ENCODE measurements around the gene ATXN1.

The ATXN1 gene
- long read RNA-seq, partial matches to known transcripts = 2 of 13 reads
- long read RNA-seq, other reads (novel, unspliced or antisense) = 10 of 13 reads

DNA sequence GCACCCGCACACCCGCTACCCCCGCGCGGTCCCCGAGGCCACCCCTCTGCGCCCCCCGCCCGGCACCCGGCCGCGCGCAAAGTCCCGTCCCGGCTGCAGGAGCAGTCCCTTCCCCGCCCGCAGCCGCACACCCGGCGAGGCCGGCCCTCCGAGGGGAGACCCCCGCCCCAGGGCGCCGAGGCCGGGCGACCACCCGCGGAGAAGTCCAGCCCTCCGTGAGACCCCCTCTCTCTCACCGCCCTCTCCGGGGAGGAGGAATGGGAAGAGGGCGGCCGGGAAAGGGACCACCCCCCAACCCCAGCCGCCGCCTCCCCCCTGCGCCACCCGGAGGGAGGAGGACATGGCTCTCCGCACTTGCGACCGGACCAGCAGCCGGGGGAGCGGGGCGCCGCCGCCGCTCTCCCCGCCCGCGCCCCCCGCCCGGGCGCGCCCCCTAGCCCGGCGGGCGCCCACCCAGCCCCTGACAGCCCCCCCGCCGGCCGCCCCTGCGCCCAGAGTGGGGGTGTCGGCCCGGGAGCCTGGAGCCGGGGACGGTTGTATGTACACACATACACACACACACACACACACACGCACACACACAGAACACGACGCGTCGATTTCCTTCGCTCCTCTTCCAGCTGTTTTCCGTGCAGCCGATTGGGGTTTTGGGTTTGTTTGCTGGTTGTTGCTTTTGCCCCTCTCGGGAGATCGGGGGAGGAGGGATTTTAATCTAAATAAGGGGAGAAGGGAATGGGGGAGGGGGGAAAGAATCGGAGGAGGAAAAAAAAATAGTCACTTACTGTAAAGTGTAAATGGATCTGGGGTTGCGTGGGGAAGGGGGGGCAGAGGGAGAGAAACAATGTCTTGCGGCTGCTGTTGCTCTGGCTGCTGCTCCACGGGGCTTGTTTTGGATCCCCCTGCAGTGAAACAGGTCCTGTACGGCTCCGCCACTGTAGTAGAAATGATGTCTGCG lies at the start of gene ATXN1:
ATXN1 (minus strand) TSS at position 945 of the 955 bp plus-strand sequence.
- Histone ChIP-seq H3K27ac (replicated peaks) (peak within 1 kb of the TSS; percentile 81), H3K4me3 (replicated peaks; ENCODE audit: insufficient read depth, low read length) (peak within 1 kb of the TSS; percentile 74), H3K27me3 (ENCODE audit: insufficient read depth, poor library complexity, severe bottlenecking) (no peaks in the 10 kb centered on the region)
- TF ChIP-seq GABPA (IDR thresholded peaks at IDR 0.05; ENCODE audit: low read depth) = no peak
- peak in 1 of 2 experiments; percentile 60 for DNase-seq (ENCODE audit: low read depth in 1 of 2, low spot score in 1 of 2)

DNA sequence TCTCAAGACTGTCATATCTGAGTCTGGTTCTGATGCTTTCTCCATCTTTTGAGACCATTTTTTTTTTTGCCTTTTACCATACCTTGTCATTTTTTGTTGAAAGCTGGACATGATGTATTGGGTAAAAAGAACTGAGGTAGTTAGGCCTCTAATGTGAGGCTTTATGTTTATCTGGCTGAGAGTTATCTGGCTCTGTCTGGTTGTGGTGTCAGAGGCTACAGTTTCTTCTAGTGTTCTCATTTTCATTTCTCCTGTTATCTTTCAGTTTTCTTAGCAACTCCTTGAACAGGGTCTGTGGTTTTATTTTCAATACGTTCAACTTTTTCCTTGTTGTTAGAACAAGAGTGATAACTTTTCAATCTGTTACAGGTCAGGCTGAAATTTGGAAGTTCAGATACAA lies 49.2 kb upstream of the ATXN1 start:
- TF ChIP-seq SPI1 (IDR thresholded peaks at IDR 0.05; ENCODE audit: borderline replicate concordance, low read depth) (no peak), GABPA (IDR thresholded peaks at IDR 0.05; ENCODE audit: low read depth) (no peak), POLR2AphosphoS5 (IDR thresholded peaks at IDR 0.05; ENCODE audit: low read depth) (no peak)
- TF ChIP-seq, protein P1, sequence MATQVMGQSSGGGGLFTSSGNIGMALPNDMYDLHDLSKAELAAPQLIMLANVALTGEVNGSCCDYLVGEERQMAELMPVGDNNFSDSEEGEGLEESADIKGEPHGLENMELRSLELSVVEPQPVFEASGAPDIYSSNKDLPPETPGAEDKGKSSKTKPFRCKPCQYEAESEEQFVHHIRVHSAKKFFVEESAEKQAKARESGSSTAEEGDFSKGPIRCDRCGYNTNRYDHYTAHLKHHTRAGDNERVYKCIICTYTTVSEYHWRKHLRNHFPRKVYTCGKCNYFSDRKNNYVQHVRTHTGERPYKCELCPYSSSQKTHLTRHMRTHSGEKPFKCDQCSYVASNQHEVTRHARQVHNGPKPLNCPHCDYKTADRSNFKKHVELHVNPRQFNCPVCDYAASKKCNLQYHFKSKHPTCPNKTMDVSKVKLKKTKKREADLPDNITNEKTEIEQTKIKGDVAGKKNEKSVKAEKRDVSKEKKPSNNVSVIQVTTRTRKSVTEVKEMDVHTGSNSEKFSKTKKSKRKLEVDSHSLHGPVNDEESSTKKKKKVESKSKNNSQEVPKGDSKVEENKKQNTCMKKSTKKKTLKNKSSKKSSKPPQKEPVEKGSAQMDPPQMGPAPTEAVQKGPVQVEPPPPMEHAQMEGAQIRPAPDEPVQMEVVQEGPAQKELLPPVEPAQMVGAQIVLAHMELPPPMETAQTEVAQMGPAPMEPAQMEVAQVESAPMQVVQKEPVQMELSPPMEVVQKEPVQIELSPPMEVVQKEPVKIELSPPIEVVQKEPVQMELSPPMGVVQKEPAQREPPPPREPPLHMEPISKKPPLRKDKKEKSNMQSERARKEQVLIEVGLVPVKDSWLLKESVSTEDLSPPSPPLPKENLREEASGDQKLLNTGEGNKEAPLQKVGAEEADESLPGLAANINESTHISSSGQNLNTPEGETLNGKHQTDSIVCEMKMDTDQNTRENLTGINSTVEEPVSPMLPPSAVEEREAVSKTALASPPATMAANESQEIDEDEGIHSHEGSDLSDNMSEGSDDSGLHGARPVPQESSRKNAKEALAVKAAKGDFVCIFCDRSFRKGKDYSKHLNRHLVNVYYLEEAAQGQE (IDR thresholded peaks at IDR 0.05; ENCODE audit: insufficient replicate concordance, low read depth) = no peak
- TF ChIP-seq, protein P2, sequence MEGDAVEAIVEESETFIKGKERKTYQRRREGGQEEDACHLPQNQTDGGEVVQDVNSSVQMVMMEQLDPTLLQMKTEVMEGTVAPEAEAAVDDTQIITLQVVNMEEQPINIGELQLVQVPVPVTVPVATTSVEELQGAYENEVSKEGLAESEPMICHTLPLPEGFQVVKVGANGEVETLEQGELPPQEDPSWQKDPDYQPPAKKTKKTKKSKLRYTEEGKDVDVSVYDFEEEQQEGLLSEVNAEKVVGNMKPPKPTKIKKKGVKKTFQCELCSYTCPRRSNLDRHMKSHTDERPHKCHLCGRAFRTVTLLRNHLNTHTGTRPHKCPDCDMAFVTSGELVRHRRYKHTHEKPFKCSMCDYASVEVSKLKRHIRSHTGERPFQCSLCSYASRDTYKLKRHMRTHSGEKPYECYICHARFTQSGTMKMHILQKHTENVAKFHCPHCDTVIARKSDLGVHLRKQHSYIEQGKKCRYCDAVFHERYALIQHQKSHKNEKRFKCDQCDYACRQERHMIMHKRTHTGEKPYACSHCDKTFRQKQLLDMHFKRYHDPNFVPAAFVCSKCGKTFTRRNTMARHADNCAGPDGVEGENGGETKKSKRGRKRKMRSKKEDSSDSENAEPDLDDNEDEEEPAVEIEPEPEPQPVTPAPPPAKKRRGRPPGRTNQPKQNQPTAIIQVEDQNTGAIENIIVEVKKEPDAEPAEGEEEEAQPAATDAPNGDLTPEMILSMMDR (IDR thresholded peaks at IDR 0.05; ENCODE audit: insufficient read depth, low read length) = no peak
- Histone ChIP-seq H3K27ac (replicated peaks) (no peak overlapping the region), H3K4me3 (replicated peaks; ENCODE audit: insufficient read depth, low read length) (no peak overlapping the region), H3K27me3 (ENCODE audit: insufficient read depth, poor library complexity, severe bottlenecking) (no peaks in the 10 kb centered on the region)
- DNase-seq (ENCODE audit: low read depth in 1 of 2, low spot score in 1 of 2) = no peak

DNA sequence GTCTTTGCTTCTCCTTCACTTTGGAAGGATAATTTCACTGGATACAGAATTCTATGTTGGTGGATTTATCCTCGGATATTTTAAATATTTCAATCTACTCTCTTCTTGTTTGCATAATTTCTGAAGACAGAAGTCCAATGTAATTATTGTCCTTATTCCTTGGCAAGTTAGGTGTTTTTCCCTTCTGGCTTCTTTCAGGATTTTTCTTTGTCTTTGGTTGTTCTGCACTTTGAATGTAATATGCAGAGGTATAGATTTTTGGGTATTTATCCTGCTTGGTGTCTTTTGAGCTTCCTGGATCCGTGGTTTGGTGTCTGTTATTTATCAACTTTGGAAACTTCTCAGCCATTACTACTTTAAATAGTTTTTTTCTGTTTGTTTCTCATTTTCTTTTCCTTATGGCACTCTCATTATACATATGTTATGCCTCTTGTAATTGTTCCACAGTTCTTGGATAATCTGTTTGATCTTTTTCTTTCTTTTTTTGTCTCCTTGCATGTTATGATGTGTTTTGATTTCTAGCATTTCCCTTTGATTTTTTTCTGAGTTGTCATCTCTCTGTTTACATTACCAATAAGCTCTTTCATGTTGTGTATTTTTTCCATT lies 48.6 kb upstream of the ATXN1 start:
- TF ChIP-seq SPI1 (IDR thresholded peaks at IDR 0.05; ENCODE audit: borderline replicate concordance, low read depth) (no peak), GABPA (IDR thresholded peaks at IDR 0.05; ENCODE audit: low read depth) (no peak), POLR2AphosphoS5 (IDR thresholded peaks at IDR 0.05; ENCODE audit: low read depth) (no peak)
- TF ChIP-seq, protein P1 (IDR thresholded peaks at IDR 0.05; ENCODE audit: insufficient replicate concordance, low read depth) = no peak
- TF ChIP-seq, protein P2 (IDR thresholded peaks at IDR 0.05; ENCODE audit: insufficient read depth, low read length) = no peak
- no peaks in the 10 kb centered on the region for H3K27me3 ChIP-seq (ENCODE audit: insufficient read depth, poor library complexity, severe bottlenecking)
- no peak overlapping the region for H3K4me3 ChIP-seq (replicated peaks; ENCODE audit: insufficient read depth, low read length)
- no peak for DNase-seq (ENCODE audit: low read depth in 1 of 2, low spot score in 1 of 2)
- H3K27ac ChIP-seq (replicated peaks) = no peak overlapping the region

DNA sequence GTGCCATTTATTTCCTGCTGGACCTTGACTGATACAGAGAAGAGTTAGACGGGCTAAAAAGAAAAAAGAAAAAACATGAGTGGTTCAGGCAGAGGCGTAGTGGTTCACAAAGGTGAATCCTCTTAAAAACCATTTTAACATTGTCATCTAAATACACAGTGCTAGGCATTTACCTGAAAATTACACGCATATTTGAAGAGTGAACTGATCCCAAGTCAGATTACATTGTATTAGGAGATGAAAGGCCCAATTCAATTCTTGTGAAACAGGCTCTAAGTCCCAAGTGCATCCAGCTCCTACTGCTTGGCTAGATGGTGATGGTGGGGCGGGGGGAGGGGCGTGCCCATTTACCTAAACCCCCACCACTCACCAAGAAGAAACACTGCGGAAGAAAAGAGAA lies 46.7 kb upstream of the ATXN1 start:
- DNase-seq (ENCODE audit: low read depth in 1 of 2, low spot score in 1 of 2) = no peak
- no peak for TF ChIP-seq GABPA (IDR thresholded peaks at IDR 0.05; ENCODE audit: low read depth)
- TF ChIP-seq, protein P1 (IDR thresholded peaks at IDR 0.05; ENCODE audit: insufficient replicate concordance, low read depth) = no peak
- TF ChIP-seq, protein P2 (IDR thresholded peaks at IDR 0.05; ENCODE audit: insufficient read depth, low read length) = no peak
- no peak for TF ChIP-seq POLR2AphosphoS5 (IDR thresholded peaks at IDR 0.05; ENCODE audit: low read depth)
- no peak for TF ChIP-seq SPI1 (IDR thresholded peaks at IDR 0.05; ENCODE audit: borderline replicate concordance, low read depth)
- H3K27me3 ChIP-seq (ENCODE audit: insufficient read depth, poor library complexity, severe bottlenecking) = no peaks in the 10 kb centered on the region
- H3K27ac ChIP-seq (replicated peaks) = no peak overlapping the region
- H3K4me3 ChIP-seq (replicated peaks; ENCODE audit: insufficient read depth, low read length) = no peak overlapping the region

Data from HL-60 (cell line).